ENCODE measurements around the gene COL19A1.

The COL19A1 gene

GRCh38 chr6:69868252-69868804 is 2.0 kb downstream of the COL19A1 start:
- DNase-seq (ENCODE audit: low spot score): no peak
- in situ Hi-C loops (cut with MboI; ENCODE audit: low sequenced_read_pairs, unreplicated experiment): no loop called here
- TF ChIP-seq, protein P1, sequence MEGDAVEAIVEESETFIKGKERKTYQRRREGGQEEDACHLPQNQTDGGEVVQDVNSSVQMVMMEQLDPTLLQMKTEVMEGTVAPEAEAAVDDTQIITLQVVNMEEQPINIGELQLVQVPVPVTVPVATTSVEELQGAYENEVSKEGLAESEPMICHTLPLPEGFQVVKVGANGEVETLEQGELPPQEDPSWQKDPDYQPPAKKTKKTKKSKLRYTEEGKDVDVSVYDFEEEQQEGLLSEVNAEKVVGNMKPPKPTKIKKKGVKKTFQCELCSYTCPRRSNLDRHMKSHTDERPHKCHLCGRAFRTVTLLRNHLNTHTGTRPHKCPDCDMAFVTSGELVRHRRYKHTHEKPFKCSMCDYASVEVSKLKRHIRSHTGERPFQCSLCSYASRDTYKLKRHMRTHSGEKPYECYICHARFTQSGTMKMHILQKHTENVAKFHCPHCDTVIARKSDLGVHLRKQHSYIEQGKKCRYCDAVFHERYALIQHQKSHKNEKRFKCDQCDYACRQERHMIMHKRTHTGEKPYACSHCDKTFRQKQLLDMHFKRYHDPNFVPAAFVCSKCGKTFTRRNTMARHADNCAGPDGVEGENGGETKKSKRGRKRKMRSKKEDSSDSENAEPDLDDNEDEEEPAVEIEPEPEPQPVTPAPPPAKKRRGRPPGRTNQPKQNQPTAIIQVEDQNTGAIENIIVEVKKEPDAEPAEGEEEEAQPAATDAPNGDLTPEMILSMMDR (IDR thresholded peaks at IDR 0.05; ENCODE audit: borderline replicate concordance, control extremely low read depth, extremely low read depth, insufficient read depth, missing control alignments): no peak

DNA sequence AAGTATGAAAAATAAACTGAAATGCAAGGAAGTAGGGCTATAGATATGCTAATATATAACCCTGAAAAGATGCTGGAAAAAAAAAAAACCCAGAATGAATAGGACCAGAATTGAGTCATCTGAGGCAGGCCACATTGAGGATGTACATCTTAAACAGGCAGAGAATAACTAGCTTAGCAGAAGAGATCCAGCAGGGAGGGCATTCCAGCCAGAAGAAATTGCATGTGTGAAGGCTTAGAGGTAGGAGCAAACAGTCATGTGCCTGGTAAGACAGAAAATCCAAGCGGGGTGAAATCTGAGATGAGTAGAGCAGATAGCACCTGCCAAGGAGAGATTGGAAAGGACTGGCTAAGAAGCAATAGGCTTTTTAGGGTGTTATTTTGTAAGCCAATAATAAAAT is 2.6 kb downstream of the COL19A1 start:
- TF ChIP-seq, protein P1 (IDR thresholded peaks at IDR 0.05; ENCODE audit: borderline replicate concordance, control extremely low read depth, extremely low read depth, insufficient read depth, missing control alignments): no peak
- no peak for DNase-seq (ENCODE audit: low spot score)
- in situ Hi-C loops (cut with MboI; ENCODE audit: low sequenced_read_pairs, unreplicated experiment): no loop called here

GRCh38 chr6:69871107-69871506 is 4.8 kb downstream of the COL19A1 start:
- DNase-seq (ENCODE audit: low spot score): no peak
- in situ Hi-C loops (cut with MboI; ENCODE audit: low sequenced_read_pairs, unreplicated experiment): no loop called here
- TF ChIP-seq, protein P1 (IDR thresholded peaks at IDR 0.05; ENCODE audit: borderline replicate concordance, control extremely low read depth, extremely low read depth, insufficient read depth, missing control alignments): no peak

DNA sequence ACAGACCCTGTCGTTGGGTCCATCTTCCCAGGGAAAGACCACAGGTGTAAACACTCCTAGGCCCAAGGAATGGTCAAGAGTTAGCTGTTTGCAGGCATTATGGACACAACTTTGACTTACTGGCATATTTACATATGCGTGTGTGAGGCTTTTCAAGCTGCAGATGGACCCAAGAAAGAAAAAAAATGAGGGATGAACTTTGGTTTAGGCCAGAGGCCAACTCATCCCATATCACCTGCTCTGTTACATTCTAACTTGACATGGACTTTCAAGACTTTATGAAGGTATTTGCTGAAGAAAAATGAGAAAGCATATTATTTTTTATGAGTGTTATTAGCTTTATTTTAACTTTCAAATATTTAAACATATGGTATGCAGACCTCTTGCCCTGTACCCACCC is 6.9 kb downstream of the COL19A1 start:
- in situ Hi-C loops (cut with MboI; ENCODE audit: low sequenced_read_pairs, unreplicated experiment): no loop called here

DNA sequence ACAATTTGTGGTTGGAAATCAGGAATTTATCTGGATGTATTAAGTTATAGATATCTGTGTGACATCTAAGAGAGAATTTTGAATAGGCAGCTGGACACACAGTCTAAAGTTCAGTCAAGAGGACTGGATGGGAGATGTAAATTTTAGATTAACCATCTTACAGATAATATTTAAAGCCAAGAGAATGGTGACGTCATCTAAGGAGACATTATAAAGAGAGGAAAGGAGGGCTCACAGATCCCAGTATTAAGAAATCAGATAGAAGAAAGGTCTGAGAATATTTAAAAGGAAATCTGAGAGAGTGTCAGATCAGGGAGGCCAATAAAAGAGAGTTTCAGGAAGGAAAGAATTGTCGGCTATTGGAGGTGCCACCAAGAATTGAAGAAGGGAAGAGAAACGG is 9.4 kb downstream of the COL19A1 start:
- in situ Hi-C loops (cut with MboI; ENCODE audit: low sequenced_read_pairs, unreplicated experiment): no loop called here
- TF ChIP-seq, protein P1 (IDR thresholded peaks at IDR 0.05; ENCODE audit: borderline replicate concordance, control extremely low read depth, extremely low read depth, insufficient read depth, missing control alignments): no peak
- no peak for DNase-seq (ENCODE audit: low spot score)

More for the DNA sequence above, 6.9 kb downstream of the COL19A1 start:
- TF ChIP-seq, protein P1 (IDR thresholded peaks at IDR 0.05; ENCODE audit: borderline replicate concordance, control extremely low read depth, extremely low read depth, insufficient read depth, missing control alignments): no peak
- DNase-seq (ENCODE audit: low spot score): no peak

DNA sequence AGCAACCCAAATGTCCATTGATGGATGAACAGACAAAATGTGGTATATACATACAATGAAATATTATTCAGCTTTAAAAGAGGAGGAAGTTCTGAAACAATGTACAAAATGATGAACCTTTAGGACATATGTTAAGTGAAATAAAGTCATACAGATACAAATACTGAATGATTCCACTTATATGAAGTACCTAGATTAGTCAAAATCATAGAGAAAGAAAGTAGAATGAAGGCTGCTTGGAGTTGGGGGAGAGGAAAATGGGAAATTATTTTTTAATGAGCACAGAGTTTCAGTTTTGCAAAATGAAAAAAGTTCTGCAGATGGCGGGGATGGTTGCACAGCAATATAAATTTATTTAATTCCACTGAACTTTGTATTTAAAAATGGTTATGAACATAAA is 12.4 kb downstream of the COL19A1 start:
- TF ChIP-seq, protein P1 (IDR thresholded peaks at IDR 0.05; ENCODE audit: borderline replicate concordance, control extremely low read depth, extremely low read depth, insufficient read depth, missing control alignments): no peak
- in situ Hi-C loops (cut with MboI; ENCODE audit: low sequenced_read_pairs, unreplicated experiment): no loop called here
- DNase-seq (ENCODE audit: low spot score): no peak
